H4 (cell line): Measurements from ENCODE around the gene MINDY1. TPM values are rescaled to one million over a fixed set of nuclear protein-coding genes. Genes with fewer than 3 reads are reported as not detected.

Source experiments
- DNase-seq: peaks from one replicate; pipeline ENCODE4 v3.0.0-alpha.2; 2015; ENCODE audit warnings: low spot score
- total RNA-seq: library from RNA; depleted of rRNA; stranded (reverse); fragments of >200 nt; shearing (Covaris generic); gene quantifications from 2 replicates; pipeline ENCODE4 v1.2.3, GENCODE V29; 2014

The MINDY1 gene
- total RNA-seq, 1 experiment from 2014 or later: 12.2 TPM

GRCh38 chr1:151011154-151011850 is 4.6 kb upstream of the MINDY1 start:
- DNase-seq: no peak

DNA sequence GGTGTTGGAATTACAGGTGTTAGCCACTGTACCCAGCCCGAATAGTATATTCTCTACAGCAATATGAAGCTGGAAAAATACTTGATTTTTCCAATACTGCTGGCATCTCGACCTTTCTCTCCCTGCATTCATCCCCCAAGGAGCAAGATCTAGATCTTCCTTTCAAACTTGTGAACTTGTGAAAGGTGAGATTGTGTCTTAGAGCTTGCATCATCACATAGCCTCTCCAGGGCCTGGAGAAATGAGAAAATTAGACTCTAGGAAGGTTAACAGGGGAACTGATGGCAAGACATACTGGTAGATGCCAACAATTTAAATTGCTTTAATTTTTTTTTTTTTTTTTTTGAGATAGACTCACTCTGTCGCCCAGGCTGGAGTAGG is 3.6 kb upstream of the MINDY1 start:
- DNase-seq: no peak

- no peak for DNase-seq
Observed at GRCh38 chr1:151009674-151010345, 3.1 kb upstream of the MINDY1 start.

DNA sequence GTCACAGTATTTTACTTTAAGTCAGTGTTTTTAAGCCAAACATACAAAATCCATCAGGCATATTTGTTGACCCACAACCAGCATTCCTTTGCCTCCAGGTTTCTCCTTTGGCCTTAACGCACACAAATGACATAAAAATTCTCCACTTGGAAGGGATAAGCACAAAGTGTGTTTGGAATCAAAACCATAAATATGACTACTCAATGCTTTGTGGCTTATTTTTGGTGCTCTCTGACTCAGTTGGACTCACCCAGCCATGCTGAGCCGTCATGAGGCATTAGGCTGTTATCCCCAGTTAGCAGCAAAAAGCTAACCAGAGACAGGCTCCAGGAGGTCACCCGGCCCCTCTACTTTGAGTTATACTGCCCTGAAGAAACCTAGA is 2.5 kb upstream of the MINDY1 start:
- no peak for DNase-seq

DNA sequence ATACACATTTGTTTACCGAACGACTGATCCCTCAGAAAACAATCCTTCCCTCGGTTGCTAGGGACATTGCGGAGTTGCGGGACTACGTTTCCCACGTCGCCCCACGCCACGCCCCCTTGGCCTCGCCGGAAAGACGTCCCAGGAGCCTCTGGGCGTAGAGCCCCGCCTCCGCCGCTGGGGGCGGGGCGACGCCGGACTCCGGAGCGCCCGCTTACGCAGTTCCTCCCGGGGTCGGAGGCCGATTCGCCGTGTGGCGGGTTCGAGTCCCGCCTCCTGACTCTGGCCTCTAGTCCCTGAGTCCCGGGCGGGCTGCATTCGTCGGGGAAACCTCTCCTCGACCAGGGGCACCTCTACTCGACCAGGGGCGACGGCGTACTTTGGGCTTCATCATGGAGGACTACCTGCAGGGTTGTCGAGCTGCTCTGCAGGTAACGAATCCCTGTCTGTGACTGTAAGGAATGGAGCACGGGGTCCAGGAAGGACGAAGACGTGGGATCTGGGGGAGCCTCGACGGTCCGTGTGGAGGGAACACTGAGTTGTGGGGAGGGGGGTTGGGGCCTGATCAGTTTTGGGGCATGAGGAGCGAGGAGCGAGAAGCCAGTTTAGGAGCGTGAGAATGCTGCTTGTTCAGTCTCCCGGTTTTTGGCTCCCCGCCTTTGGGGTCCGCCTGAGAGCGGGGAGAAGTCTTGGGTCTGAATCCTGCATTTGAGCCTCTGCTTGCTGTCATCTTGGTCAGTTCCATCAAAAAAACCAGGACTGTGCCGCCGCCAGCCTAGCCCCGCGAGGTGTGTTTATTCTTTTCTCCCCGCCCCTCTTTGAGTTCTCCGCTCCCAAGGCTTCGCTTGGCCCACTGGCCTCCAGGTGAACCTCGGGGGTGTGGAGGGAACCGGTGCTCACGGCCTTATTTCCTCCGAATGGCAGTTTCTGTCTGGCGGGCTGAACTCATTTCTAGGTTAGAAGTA is 1.8 kb upstream of the MINDY1 start, which contains the start of gene PRUNE1:
PRUNE1 (plus strand) TSS at position 206 of the 962 bp plus-strand sequence; CDS start at position 390, 184 bp downstream.
- DNase-seq: peak; percentile 92

DNA sequence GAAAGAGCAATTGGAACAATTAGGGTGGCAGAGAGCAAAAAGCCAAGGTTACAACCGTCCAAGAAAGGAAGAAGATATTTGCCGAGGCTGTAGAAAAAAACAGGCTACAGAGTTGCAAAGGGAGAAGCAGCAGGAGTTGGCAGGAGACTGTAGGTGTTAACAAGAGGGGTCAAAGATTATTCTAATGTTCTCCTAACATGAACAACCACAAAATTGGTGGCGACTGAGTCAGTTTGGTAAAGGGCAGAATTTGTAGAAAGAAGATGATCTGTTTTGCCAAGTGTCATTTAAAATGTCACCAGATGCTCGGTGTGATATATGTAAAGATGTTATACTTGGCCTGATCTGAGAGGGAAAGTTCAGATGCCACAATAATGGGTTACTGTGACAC is 1.1 kb upstream of the MINDY1 start:
- no peak for DNase-seq

DNA sequence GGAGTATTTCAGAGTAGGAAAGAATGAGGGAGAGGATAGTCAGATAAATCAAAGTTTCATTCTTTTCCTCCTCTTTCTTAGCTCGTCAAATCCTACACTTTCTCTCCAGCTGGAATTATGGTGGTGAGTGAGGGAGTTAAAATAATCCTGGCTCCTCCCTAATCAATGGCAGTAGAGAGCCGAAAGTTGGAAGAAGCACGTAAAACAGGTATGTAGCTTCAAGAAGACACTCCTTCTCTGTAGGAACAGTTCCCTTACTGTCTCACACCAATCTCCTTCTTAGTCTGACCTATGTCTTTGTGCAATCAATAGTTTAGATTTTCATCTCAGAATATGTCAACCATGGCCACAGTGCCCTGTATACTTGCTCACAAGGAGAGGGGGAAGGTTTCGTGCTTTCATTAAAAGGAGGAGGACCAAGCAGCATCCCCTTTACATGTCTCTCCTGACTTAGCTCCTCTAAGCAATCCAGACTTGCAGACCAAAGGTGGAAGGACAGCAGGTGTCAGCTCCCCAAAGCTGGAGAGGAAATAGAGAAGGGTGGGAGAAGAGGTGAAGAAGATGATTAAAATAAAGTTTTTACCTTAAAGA is 878 bp downstream of the MINDY1 start:
- DNase-seq: no peak

DNA sequence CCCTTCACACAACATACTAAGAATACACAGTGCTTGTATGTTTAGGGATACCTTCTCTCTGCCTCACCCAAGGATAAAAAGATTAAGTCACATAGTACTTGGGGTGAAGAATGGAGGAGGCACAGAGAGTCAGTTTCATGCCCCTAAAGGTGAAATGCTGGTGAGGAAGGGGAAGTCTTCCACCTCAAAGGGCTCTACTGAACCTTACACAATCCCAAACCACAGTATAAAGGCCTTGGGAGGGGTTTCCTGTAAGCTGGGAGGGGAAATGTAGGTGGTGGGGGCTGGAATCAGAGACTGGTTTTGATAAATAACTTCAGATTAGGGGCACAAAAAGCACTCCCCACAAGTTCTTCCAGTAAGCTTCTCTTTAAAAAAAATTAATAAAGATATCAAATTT is 3.5 kb downstream of the MINDY1 start:
- DNase-seq: no peak

DNA sequence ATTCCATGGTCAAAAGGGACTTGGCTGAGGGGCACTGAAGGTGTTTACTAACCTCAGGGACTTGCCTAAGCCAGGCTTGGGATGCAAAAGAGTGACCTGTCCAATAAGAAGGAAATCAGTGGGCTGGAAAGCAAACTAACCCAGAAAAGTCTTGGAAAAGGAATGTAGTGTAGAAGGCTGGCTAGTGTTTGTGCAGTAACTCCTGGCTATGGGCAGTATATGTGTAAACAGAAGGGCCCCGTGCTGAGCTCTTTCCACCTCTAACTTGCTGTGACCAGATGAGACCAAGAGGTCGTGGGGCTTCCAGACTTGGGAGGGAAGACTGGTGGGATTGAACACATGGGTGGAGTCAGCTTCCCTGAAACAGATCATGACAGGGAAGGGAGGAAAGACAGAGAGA is 4.1 kb downstream of the MINDY1 start:
- DNase-seq: no peak

DNA sequence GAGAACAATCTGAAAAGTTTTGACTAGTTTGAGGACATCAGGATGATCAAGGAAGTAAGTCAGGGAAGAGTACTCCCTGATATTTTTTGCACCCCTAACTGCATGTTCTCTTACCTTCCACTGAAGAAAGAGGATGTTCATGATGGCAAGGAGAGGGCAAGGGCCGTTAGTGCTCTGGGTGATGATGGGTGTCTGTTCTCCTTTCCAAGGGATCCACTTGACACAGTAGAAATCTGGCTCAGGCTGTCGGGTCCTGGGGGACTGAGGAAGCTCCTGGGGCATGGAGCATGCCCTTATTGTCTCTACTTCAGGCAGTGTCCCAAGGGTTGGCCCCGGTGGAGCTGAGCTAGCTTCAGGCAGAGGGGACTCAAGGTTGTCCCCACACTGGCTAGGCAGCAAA is 4.7 kb downstream of the MINDY1 start:
- no peak for DNase-seq

GRCh38 chr1:151001602-151002001 is 5.1 kb downstream of the MINDY1 start:
- DNase-seq: no peak

DNA sequence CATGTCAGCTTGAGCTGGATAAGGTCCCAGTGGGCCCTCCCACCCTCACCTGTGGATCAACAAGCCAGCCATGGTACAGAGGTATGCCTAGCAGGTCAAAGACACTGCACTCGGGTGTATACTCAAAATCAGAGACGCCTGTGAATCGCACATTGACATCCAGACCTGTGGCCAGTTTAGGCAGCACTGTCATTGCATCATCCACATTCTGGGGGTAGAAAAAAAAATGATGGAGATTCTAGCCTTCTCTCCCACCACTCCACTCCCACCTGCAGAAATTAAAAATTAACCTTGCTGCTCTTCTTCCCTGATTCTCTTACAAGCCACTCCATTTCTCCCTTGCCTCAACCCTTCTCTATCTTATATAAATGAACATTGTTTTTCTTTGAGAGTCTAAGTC is 6.3 kb downstream of the MINDY1 start:
- DNase-seq: no peak

DNA sequence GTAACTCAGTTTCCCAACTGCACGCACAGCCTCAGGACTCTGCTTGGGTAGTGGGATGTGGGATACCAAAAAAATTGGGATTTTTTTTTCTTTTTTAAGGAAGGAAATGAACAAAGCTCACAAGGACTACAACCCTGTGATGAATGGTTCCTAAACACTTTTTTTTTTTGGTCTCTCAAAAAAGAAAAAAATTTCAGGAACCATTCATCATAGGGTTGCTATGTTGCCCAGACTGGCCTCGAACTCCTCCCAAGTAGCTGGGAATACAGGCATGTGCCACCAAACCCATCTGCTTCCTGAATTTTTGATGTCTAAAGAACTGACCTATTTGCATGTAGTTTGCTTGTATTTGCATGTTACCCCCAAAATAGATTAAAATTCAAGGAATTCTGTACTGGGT is 6.8 kb downstream of the MINDY1 start:
- DNase-seq: no peak

GRCh38 chr1:150999051-150999674 is 7.5 kb downstream of the MINDY1 start:
- DNase-seq: peak; percentile 80

- DNase-seq: no peak
Observed at GRCh38 chr1:150997949-150998348, 8.8 kb downstream of the MINDY1 start.

DNA sequence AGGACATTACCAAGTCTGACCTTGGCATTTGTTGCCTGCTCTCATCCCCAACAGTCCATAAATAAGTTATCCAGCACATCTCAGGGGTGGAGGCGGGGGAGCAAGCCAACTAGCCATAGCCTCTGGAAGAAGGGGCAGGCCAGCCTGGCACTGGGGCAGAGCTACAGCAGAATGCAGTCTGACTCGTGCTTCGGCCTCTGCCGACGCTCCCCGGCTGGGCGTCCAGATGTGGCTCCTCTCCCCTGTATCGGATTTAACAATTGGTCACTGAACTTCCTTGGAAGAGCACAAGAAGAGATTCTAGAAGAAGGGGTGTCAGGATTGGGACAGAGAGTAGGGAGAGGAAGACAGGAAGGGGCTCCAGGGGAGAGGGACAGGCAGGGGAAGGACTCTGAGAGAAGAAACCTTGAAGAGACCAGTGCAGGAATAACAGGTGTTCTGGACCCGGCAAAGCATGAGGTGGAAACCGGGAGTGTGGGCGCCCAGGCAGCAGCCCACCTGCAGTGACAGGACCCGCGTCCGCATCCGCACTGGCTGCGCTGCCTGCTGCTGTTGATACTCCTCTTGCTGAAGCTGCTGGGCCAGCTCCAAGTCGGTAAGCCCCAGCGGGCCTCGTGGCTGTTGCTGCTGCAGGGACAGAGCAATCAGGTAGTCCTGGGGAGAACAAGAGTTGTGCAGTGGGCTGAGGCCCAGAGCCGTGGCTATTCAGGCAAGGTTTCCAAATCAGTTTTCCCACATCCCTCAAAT is 9.4 kb downstream of the MINDY1 start:
- DNase-seq: no peak

DNA sequence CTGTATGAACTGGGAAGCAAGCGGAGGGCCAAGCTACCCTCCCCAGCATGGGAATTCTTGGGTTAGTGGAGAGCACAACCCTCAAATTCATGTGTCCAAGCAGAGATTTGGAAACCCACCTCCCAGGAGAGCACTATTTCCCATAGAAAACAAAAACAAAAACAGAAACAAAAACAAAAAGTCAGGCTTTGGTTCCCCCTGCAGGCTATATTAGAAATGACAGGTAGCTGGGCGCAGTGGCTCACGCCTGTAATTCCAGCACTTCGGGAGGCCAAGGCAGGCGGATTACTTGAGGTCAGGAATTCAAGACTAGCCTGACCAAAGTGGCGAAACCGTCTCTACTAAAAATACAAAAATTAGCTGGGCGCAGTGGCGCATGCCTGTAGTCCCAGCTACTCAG is 10.8 kb downstream of the MINDY1 start:
- DNase-seq: no peak

DNA sequence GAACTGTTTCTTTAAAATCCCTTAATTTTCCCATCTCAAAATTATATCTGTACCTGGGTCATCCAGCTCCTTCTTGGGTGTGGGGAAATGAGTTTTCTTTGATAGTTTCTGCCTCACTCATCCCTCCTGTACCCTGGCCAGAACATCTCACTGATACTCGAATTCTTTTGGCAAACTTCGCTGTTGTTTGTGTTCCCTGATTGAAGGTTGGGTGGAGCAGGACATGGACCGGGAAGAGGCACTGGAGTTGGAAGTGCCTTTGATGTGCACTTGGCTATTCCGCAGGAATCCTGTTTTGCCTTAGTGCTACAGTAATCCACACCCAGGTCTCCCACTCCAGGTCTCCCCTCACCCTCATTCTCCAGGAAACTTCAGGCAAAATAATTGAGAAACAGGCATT is 11.2 kb downstream of the MINDY1 start:
- DNase-seq: no peak

DNA sequence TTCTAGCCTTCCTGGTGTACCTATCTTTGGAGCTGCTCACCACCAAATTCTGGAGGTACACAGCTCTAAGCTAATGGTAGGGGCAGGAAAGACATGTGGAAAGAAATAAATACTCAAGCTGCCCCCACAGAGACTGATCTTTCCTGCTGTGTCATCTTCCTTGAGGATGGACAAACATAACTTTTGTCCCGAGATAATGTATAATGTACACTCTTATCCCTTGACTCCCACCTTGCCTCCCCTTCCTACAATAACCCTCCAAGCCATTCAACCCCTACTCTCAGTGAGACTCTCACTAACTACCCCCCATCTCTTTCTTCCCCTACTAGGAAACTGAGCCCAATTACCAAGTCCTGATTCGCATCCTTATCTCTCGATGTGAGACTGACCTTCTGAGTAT is 12.5 kb downstream of the MINDY1 start:
- DNase-seq: no peak

GRCh38 chr1:150992626-150993025 is 14.1 kb downstream of the MINDY1 start:
- no peak for DNase-seq

DNA sequence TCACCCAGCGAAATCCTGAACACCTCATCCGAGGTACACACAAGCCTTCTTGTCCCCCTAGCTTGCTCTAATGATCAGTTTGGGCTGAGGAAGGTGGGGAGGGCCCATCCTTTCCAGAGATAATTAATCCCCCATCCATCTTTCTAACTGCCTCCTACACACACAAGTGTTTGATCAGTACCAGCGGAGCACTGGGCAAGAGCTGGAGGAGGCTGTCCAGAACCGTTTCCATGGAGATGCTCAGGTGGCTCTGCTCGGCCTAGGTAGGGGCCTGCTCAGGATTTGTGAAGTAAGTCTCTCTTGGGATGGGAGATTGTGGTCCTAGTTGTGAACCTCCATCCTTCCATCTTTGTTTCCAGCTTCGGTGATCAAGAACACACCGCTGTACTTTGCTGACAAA is 18.8 kb downstream of the MINDY1 start:
- no peak for DNase-seq
